Activated CD8-positive, alpha-beta memory T cell treated with anti-CD3 and anti-CD28 coated beads for 36 hours (primary cell): Measurements from ENCODE around the gene CDK9. TPM values are rescaled to one million over a fixed set of nuclear protein-coding genes. Genes with fewer than 3 reads are reported as not detected.

ENCODE experiments used
- CTCF ChIA-PET: fragments of 350-600 bp; sonication (Branson Sonifier 250); formaldehyde crosslinking; loops from one replicate; lab custom pipeline; 2021; ENCODE audit warnings: antibody characterized with exemption; lab: Charles Lee
- POLR2A ChIA-PET: fragments of 350-600 bp; sonication (Branson Sonifier 250); formaldehyde crosslinking; loops from one replicate; lab custom pipeline; 2021; ENCODE audit warnings: antibody characterized with exemption; lab: Charles Lee
- total RNA-seq, 2 experiments: library from RNA; stranded (reverse); gene quantifications; one replicate each; pipeline ENCODE4 v1.2.3, GENCODE V29; 2021

The CDK9 gene
- total RNA-seq: 100 to 1,000 TPM; 103 to 109 TPM

- ChIA-PET POLR2A (interaction anchor here (0.6 to 2.2 kb wide), 7 partner anchors 10 to 118 kb away, joined by 3 to 10 read pairs (median 4); partner anchors contain the start of gene PTRH1), CTCF (interaction anchor here (0.6 to 2.6 kb wide), 13 partner anchors 8 to 151 kb away, joined by 3 to 28 read pairs (median 7); partner anchors contain the start of genes TOR2A and TTC16)
Measured at GRCh38 chr9:127785933-127786772, at the start of gene CDK9. Gene CDK9 (plus strand): TSS chr9:127786034. CDS start chr9:127786149, 115 bp downstream.

- POLR2A ChIA-PET: interaction anchor here (0.9 kb wide), 1 partner anchor 27 kb away, joined by 3 read pairs; no protein-coding TSS in a partner anchor
- CTCF ChIA-PET: no interaction called here
Measured at GRCh38 chr9:127738666-127739065, 47.2 kb upstream of the CDK9 start.

- POLR2A ChIA-PET: interaction anchor here (0.7 kb wide), 1 partner anchor 8 kb away, joined by 3 read pairs; no protein-coding TSS in a partner anchor
Measured at GRCh38 chr9:127739614-127740330, 46.1 kb upstream of the CDK9 start.

GRCh38 chr9:127741831-127742434 lies 43.9 kb upstream of the CDK9 start:
- POLR2A ChIA-PET: interaction anchor here (1.7 kb wide), 1 partner anchor 7 kb away, joined by 5 read pairs; the partner anchor contains the start of gene TOR2A

More at GRCh38 chr9:127739614-127740330, 46.1 kb upstream of the CDK9 start:
- CTCF ChIA-PET: interaction anchor here (1.4 kb wide), 1 partner anchor 181 kb away, joined by 3 read pairs; no protein-coding TSS in a partner anchor

GRCh38 chr9:127742435-127743088 lies 43.3 kb upstream of the CDK9 start:
- ChIA-PET CTCF (interaction anchor here (1.2 to 2.3 kb wide), 2 partner anchors 21 to 127 kb away, joined by 3 to 9 read pairs; no protein-coding TSS in a partner anchor), POLR2A (interaction anchor here (1.7 kb wide), 1 partner anchor 8 kb away, joined by 5 read pairs; the partner anchor contains the start of gene TOR2A)

More at GRCh38 chr9:127741831-127742434, 43.9 kb upstream of the CDK9 start:
- CTCF ChIA-PET: interaction anchor here (0.6 to 2.3 kb wide), 3 partner anchors 22 to 180 kb away, joined by 3 to 9 read pairs (median 3); no protein-coding TSS in a partner anchor

- CTCF ChIA-PET: interaction anchor here (0.7 to 2.3 kb wide), 6 partner anchors 9 to 178 kb away, joined by 3 to 8 read pairs (median 4); partner anchors contain the start of gene TOR2A
Measured at GRCh38 chr9:127744398-127745110, 41.3 kb upstream of the CDK9 start.

GRCh38 chr9:127746959-127747569 lies 38.8 kb upstream of the CDK9 start:
- POLR2A ChIA-PET: no interaction called here

More at GRCh38 chr9:127744398-127745110, 41.3 kb upstream of the CDK9 start:
- POLR2A ChIA-PET: interaction anchor here (0.5 kb wide), 1 partner anchor 50 kb away, joined by 13 read pairs; no protein-coding TSS in a partner anchor

GRCh38 chr9:127749090-127749787 lies 36.6 kb upstream of the CDK9 start:
- ChIA-PET CTCF (interaction anchor here (0.6 to 1.2 kb wide), 2 partner anchors 43 to 172 kb away, joined by 3 read pairs; no protein-coding TSS in a partner anchor), POLR2A (no interaction called here)

More at GRCh38 chr9:127746959-127747569, 38.8 kb upstream of the CDK9 start:
- CTCF ChIA-PET: interaction anchor here (0.7 kb wide), 1 partner anchor 39 kb away, joined by 3 read pairs; the partner anchor contains the start of gene CDK9

GRCh38 chr9:127751269-127752054 lies 34.4 kb upstream of the CDK9 start:
- CTCF ChIA-PET: interaction anchor here (0.5 to 1.0 kb wide), 3 partner anchors 33 to 119 kb away, joined by 3 to 4 read pairs (median 4); no protein-coding TSS in a partner anchor
- POLR2A ChIA-PET: no interaction called here

GRCh38 chr9:127753148-127753547 lies 32.7 kb upstream of the CDK9 start:
- ChIA-PET CTCF (interaction anchor here (0.5 to 1.1 kb wide), 2 partner anchors 138 to 298 kb away, joined by 3 to 4 read pairs; no protein-coding TSS in a partner anchor), POLR2A (no interaction called here)

- CTCF ChIA-PET: interaction anchor here (1.1 kb wide), 1 partner anchor 299 kb away, joined by 3 read pairs; no protein-coding TSS in a partner anchor
Measured at GRCh38 chr9:127753622-127754021, 32.2 kb upstream of the CDK9 start.

GRCh38 chr9:127754099-127755060 lies 31.5 kb upstream of the CDK9 start:
- CTCF ChIA-PET: interaction anchor here (0.6 to 1.1 kb wide), 2 partner anchors 20 to 299 kb away, joined by 3 read pairs; partner anchors contain the start of gene TOR2A
- POLR2A ChIA-PET: no interaction called here

More at GRCh38 chr9:127753622-127754021, 32.2 kb upstream of the CDK9 start:
- POLR2A ChIA-PET: no interaction called here

- POLR2A ChIA-PET: no interaction called here
- CTCF ChIA-PET: interaction anchor here (0.9 kb wide), 2 partner anchors 21 to 157 kb away, joined by 3 read pairs; partner anchors contain the start of gene TOR2A
Measured at GRCh38 chr9:127755061-127756060, 30.5 kb upstream of the CDK9 start.
